GM23248 (cell line): ENCODE results near the gene MACROD2. TPM values are rescaled to one million over a fixed set of nuclear protein-coding genes. Genes with fewer than 3 reads are reported as not detected.

Experiments used
- DNase-seq: peaks from one replicate; pipeline ENCODE4 v3.0.0-alpha.2; 2015
- H2AFZ ChIP-seq: fragments of 200-600 bp; sonication (generic); 2 replicates; pipeline ENCODE4 v1.6.1; 2016; ENCODE audit warnings: antibody characterized with exemption
- H3F3A ChIP-seq: fragments of 200-600 bp; sonication (generic); 2 replicates; pipeline ENCODE4 v1.6.1; 2016; ENCODE audit warnings: mild to moderate bottlenecking, antibody characterized with exemption, mixed run types; ENCODE audit not compliant: insufficient read depth
- H3K27ac ChIP-seq: fragments of 200-600 bp; sonication (generic); 2 replicates; pipeline ENCODE4 v1.5.1; 2016; ENCODE audit warnings: mild to moderate bottlenecking
- H3K27me3 ChIP-seq: fragments of 200-600 bp; sonication (generic); replicated peaks from 2 replicates; pipeline ENCODE4 v1.6.1; 2016; ENCODE audit warnings: mild to moderate bottlenecking; ENCODE audit not compliant: insufficient read depth
- H3K36me3 ChIP-seq: fragments of 200-600 bp; sonication (generic); 2 replicates; pipeline ENCODE4 v1.6.1; 2016; ENCODE audit warnings: low read depth, mild to moderate bottlenecking
- H3K4me1 ChIP-seq: fragments of 200-600 bp; sonication (generic); 2 replicates; pipeline ENCODE4 v1.6.1; 2016; ENCODE audit warnings: mild to moderate bottlenecking; ENCODE audit not compliant: insufficient read depth
- H3K4me2 ChIP-seq: fragments of 200-600 bp; sonication (generic); one replicate; pipeline ENCODE4 v1.6.1; 2016; ENCODE audit warnings: mild to moderate bottlenecking; ENCODE audit not compliant: unreplicated experiment
- H3K4me3 ChIP-seq: fragments of 200-600 bp; sonication (generic); 2 replicates; pipeline ENCODE4 v1.5.1; 2016; ENCODE audit warnings: mild to moderate bottlenecking
- H3K79me2 ChIP-seq: fragments of 200-600 bp; sonication (generic); 2 replicates; pipeline ENCODE4 v1.6.1; 2016; ENCODE audit warnings: mild to moderate bottlenecking; ENCODE audit not compliant: insufficient read depth
- H3K9ac ChIP-seq: fragments of 200-600 bp; sonication (generic); 2 replicates; pipeline ENCODE4 v1.6.1; 2016; ENCODE audit warnings: mild to moderate bottlenecking
- H3K9me2 ChIP-seq: fragments of 200-600 bp; sonication (generic); 2 replicates; pipeline ENCODE4 v1.6.1; 2016; ENCODE audit warnings: mixed run types, mild to moderate bottlenecking, moderate library complexity; ENCODE audit not compliant: insufficient read depth
- H3K9me3 ChIP-seq: fragments of 200-600 bp; sonication (generic); one replicate; pipeline ENCODE4 v1.6.1; 2017; ENCODE audit warnings: low read depth
- H4K20me1 ChIP-seq: fragments of 200-600 bp; sonication (generic); 2 replicates; pipeline ENCODE4 v1.6.0; 2016; ENCODE audit not compliant: insufficient read depth
- EZH2 ChIP-seq: fragments of 200-600 bp; sonication (generic); IDR thresholded peaks from 2 replicates; pipeline ENCODE4 v1.6.1; 2018; ENCODE audit warnings: antibody characterized with exemption, mild to moderate bottlenecking; ENCODE audit not compliant: insufficient read depth, poor library complexity, severe bottlenecking
- EZH2phosphoT487 ChIP-seq: fragments of 200-600 bp; sonication (generic); IDR thresholded peaks from 2 replicates; pipeline ENCODE4 v1.6.1; 2018; ENCODE audit warnings: antibody characterized with exemption, moderate library complexity, mild to moderate bottlenecking, low read depth; ENCODE audit not compliant: insufficient read depth
- WGBS, 2 experiments: methylation state at CpG; one replicate each; pipeline ENCODE4 v1.1.6; 2015 to 2017; ENCODE audit warnings: low lambda C conversion rate in 2 of 2, low coverage in 1 of 2; ENCODE audit errors: missing lambda C conversion rate in 2 of 2; 5-methylcytosine and 5-hydroxymethylcytosine counted together
- in situ Hi-C: fragments of 300-500 bp; cut with MboI; formaldehyde crosslinking; loops from 2 replicates; pipeline ENCODE4 v1.15.0; 2020
- polyA plus RNA-seq: library from polyadenylated mRNA; unstranded; fragments of >200 nt; fragmentation: Nextera tagmentation; extraction: Ambion mirVana; gene quantifications from 2 replicates; pipeline ENCODE4 v1.2.1, GENCODE V29; 2016
- total RNA-seq: library from RNA; depleted of rRNA; stranded (reverse); fragments of >200 nt; shearing (Covaris generic); gene quantifications from 2 replicates; pipeline ENCODE4 v1.2.3, GENCODE V29; 2014

The MACROD2 gene
- total and polyA plus RNA-seq, 2 experiments from 2014 or later = 1.1 to 3.1 TPM

DNA sequence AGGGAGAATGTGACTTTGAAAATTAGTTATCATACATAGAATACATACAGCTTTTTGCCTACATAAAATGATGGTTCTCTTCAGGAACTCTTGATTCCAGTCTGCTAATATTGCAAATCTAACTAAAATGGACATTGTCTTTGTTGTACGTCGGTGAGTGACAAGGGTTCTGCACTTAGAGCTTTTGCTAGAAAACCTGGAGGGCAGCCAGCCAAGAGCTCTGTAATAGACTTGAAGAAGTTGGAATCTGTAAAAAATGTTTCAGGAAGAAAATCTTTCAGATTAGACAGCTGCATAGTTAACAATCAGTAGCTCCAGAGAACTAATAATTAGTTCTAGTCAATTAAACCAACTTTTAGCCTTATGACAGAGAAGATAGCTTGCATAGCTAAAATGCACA is 203.8 kb downstream of the MACROD2 start:
- no peak overlapping the region for H3K9ac ChIP-seq
- H3K4me1 ChIP-seq = peaks cover 33% of the 10 kb centered on the region
- no peak overlapping the region for H3K27ac ChIP-seq
- no peaks in the 10 kb centered on the region for H3K79me2 ChIP-seq
- H3K9me3 ChIP-seq = no peaks in the 10 kb centered on the region
- no peak for DNase-seq
- H3K4me2 ChIP-seq = no peak overlapping the region
- no peaks in the 10 kb centered on the region for H4K20me1 ChIP-seq
- TF ChIP-seq EZH2 (no peak), EZH2phosphoT487 (no peak)
- H3K36me3 ChIP-seq = no peaks in the 10 kb centered on the region
- 91 to 94% methylated on average over 2 of the region's 2 CpGs for WGBS, 2 experiments
- no peak overlapping the region for H3K4me3 ChIP-seq
- in situ Hi-C loops = no loop called here
- H2AFZ ChIP-seq = no peak overlapping the region
- peaks cover 29% of the 10 kb centered on the region for H3F3A ChIP-seq
- no peaks in the 10 kb centered on the region for H3K9me2 ChIP-seq
- H3K27me3 ChIP-seq = no peaks in the 10 kb centered on the region

- Histone ChIP-seq H3K4me3 (no peak overlapping the region), H3K27ac (no peak overlapping the region), H3K4me1 (no peaks in the 10 kb centered on the region), H3K9me2 (no peaks in the 10 kb centered on the region), H3K4me2 (no peak overlapping the region), H3K9me3 (no peaks in the 10 kb centered on the region), H3K36me3 (no peaks in the 10 kb centered on the region), H2AFZ (no peak overlapping the region), H4K20me1 (no peaks in the 10 kb centered on the region), H3K9ac (no peak overlapping the region), H3K27me3 (no peaks in the 10 kb centered on the region), H3K79me2 (no peaks in the 10 kb centered on the region), H3F3A (peaks cover under 1% of the 10 kb centered on the region; the same call in 1 of the 2 replicates)
- TF ChIP-seq EZH2phosphoT487 (no peak), EZH2 (no peak)
- DNase-seq = no peak
- in situ Hi-C loops = no loop called here
- WGBS, 2 experiments = 71 to 80% methylated on average over 1 to 2 of the region's 2 CpGs
Measured at GRCh38 chr20:14203657-14204056, 208.3 kb downstream of the MACROD2 start.

DNA sequence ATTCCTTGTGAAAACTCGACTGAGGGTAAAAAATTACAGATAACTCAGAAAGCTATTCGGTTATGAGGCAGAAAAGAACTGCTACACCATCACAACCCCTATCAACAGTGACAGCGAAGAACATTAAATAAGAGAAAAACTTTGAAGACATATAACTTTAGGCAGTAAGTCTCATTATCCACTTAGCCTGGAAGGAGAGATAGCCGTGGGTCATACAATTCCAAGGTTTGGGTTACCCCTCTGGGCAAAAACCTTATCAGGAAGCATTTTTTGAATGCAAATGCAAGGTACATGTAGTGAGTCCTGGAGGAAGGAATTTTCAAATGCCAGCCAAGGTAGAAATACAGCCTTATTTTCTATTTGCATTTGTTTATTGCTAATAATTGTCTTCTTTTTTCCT is 212.3 kb downstream of the MACROD2 start:
- Histone ChIP-seq H3F3A (no peaks in the 10 kb centered on the region), H3K4me1 (no peaks in the 10 kb centered on the region), H3K9me2 (no peaks in the 10 kb centered on the region), H3K27ac (no peak overlapping the region), H4K20me1 (no peaks in the 10 kb centered on the region), H3K36me3 (no peaks in the 10 kb centered on the region), H3K27me3 (no peaks in the 10 kb centered on the region), H2AFZ (no peak overlapping the region), H3K4me3 (no peak overlapping the region), H3K9ac (no peak overlapping the region), H3K4me2 (no peak overlapping the region), H3K79me2 (no peaks in the 10 kb centered on the region), H3K9me3 (no peaks in the 10 kb centered on the region)
- no peak for DNase-seq
- no peak for TF ChIP-seq EZH2phosphoT487
- no peak for TF ChIP-seq EZH2
- WGBS, 2 experiments = 57% methylated on average over 4 of the region's 4 CpGs
- in situ Hi-C loops = no loop called here

DNA sequence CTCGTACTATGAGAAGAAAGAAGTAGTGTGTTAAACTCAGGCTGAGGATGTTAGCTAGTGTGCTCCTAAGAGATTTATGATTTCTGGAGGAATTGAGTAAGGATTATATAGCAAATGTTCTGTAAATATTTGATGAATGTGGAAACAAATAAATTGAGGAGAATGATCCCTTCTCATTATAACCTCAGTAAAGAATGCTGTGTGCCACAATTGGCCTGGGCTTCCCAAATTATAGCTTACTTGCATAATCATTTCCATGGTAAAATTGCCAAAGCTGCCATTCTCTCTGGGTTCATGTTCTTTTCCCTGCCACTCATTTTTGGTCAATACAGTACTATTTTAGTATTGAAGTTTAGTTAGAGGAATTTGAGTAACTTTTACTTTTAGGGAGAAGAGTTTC is 213.6 kb downstream of the MACROD2 start:
- no peaks in the 10 kb centered on the region for H3K36me3 ChIP-seq
- no peak overlapping the region for H3K27ac ChIP-seq
- DNase-seq = no peak
- H3K4me1 ChIP-seq = 0 out of 2 replicates have a peak, but pooled peaks cover 2% of the 10 kb centered on the region
- no peak overlapping the region for H3K9ac ChIP-seq
- no peaks in the 10 kb centered on the region for H3K9me2 ChIP-seq
- no peak overlapping the region for H3K4me2 ChIP-seq
- in situ Hi-C loops = no loop called here
- H3K79me2 ChIP-seq = no peaks in the 10 kb centered on the region
- 96 to 100% methylated on average over 1 of the region's 1 CpG for WGBS, 2 experiments
- H4K20me1 ChIP-seq = no peaks in the 10 kb centered on the region
- H3F3A ChIP-seq = no peaks in the 10 kb centered on the region
- H2AFZ ChIP-seq = no peak overlapping the region
- H3K27me3 ChIP-seq = no peaks in the 10 kb centered on the region
- TF ChIP-seq EZH2phosphoT487 (no peak), EZH2 (no peak)
- H3K4me3 ChIP-seq = no peak overlapping the region
- no peaks in the 10 kb centered on the region for H3K9me3 ChIP-seq

DNA sequence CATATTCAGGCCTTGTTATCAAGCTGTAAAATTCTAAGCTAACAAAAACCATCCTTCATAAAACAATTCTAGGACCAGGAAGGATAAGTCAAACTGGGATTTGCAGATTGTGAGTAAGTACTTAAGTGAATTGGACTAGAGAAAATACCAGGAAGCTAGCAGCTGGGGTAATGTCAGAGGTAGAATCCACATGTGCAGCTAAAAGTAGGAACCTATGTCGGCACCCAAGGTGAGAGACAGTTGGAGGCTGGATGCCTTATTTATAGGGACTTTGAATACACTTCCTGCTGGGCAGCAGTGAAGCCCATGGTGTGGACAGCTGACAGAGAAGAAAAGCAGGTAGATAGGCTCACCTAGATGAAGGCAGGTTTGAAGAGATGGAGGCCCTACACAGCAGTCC is 214.8 kb downstream of the MACROD2 start:
- no peak for DNase-seq
- Histone ChIP-seq H2AFZ (no peak overlapping the region), H3K9me3 (no peaks in the 10 kb centered on the region), H3K4me2 (no peak overlapping the region), H3K79me2 (no peaks in the 10 kb centered on the region), H3K27me3 (no peaks in the 10 kb centered on the region), H3K36me3 (no peaks in the 10 kb centered on the region), H3K4me3 (no peak overlapping the region), H4K20me1 (no peaks in the 10 kb centered on the region), H3F3A (no peaks in the 10 kb centered on the region), H3K9ac (no peak overlapping the region), H3K27ac (no peak overlapping the region), H3K9me2 (no peaks in the 10 kb centered on the region), H3K4me1 (0 out of 2 replicates have a peak, but pooled peaks cover 2% of the 10 kb centered on the region)
- TF ChIP-seq EZH2phosphoT487 (no peak), EZH2 (no peak)
- WGBS, 2 experiments = 87 to 90% methylated on average over 1 of the region's 1 CpG
- in situ Hi-C loops = no loop called here
